ENCODE results near the gene PPAT. TPM values are rescaled to one million over a fixed set of nuclear protein-coding genes. Genes with fewer than 3 reads are reported as not detected.
"Not testable (repeated sequence)": the region's sequence is repeated elsewhere in the genome, so short reads cannot be mapped to it uniquely, and the experiment has no call there.

PPAT gene
- total RNA-seq, 1 donor from 2014 or later = 15.9 TPM

- no peak for TF ChIP-seq CTCF (IDR thresholded peaks at IDR 0.05; ENCODE audit: partially characterized antibody, unreplicated experiment)
- Mint-ChIP-seq H3K27ac (ENCODE audit: unreplicated experiment) (no peak overlapping the region), H3K4me3 (ENCODE audit: unreplicated experiment) (no peak overlapping the region), H3K36me3 (ENCODE audit: unreplicated experiment) (no peaks in the 10 kb centered on the region), H3K9me3 (ENCODE audit: unreplicated experiment) (no peaks in the 10 kb centered on the region), H3K27me3 (ENCODE audit: unreplicated experiment) (no peaks in the 10 kb centered on the region), H3K4me1 (ENCODE audit: low read depth, unreplicated experiment) (peaks cover 4% of the 10 kb centered on the region)
- no peak for DNase-seq
These were observed 62.6 kb downstream of the PPAT start for GRCh38 chr4:56372774-56373173.

DNA sequence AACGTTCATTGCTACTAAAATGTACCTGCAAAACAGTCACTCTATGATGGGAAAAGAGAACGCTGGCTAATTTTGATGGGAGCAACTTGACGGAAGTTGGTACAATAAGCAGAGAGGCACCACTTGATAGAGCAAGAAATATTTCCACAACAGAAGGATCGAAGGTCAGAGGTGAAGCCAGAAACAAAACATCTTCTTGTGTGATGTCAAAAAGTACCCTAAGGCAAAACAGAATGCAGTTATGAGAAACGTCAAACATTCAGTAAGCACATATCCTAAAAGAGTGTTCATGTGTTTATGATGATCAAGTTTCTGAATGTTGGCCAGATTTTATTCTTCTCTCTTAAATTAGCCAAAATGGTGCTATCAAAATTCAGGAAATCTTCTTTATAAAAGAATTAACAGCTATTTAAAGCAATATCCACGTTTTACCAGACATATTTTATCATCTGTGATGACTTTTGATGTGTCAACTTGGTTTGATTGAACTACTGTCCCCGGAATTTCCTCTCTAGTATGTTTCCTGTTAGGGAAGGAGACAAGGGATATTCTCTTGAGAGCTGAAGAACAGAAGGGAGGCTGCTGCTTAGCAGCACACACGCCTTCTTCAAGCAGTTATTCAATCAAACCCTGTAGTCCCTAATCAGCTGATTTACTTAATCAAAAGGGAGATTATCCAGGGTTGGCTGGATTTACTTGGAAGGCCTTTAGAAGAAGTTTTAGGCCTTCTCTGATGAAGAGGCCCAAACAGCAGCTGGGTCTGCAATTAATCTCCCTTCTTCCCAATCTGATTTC lies 63.8 kb downstream of the PPAT start:
- no peaks in the 10 kb centered on the region for H3K36me3 Mint-ChIP-seq (ENCODE audit: unreplicated experiment)
- no peak for DNase-seq

GRCh38 chr4:56370377-56370776 lies 65.0 kb downstream of the PPAT start:
- Mint-ChIP-seq H3K27ac (ENCODE audit: unreplicated experiment) (no peak overlapping the region), H3K9me3 (ENCODE audit: unreplicated experiment) (no peaks in the 10 kb centered on the region), H3K27me3 (ENCODE audit: unreplicated experiment) (no peaks in the 10 kb centered on the region), H3K36me3 (ENCODE audit: unreplicated experiment) (no peaks in the 10 kb centered on the region), H3K4me1 (ENCODE audit: low read depth, unreplicated experiment) (peaks cover 4% of the 10 kb centered on the region), H3K4me3 (ENCODE audit: unreplicated experiment) (no peak overlapping the region)
- no peak for TF ChIP-seq CTCF (IDR thresholded peaks at IDR 0.05; ENCODE audit: partially characterized antibody, unreplicated experiment)
- no peak for DNase-seq

More for the DNA sequence above, 63.8 kb downstream of the PPAT start:
- TF ChIP-seq CTCF (IDR thresholded peaks at IDR 0.05; ENCODE audit: partially characterized antibody, unreplicated experiment) = no peak
- Mint-ChIP-seq H3K9me3 (ENCODE audit: unreplicated experiment) (no peaks in the 10 kb centered on the region), H3K4me1 (ENCODE audit: low read depth, unreplicated experiment) (peaks cover 4% of the 10 kb centered on the region), H3K27me3 (ENCODE audit: unreplicated experiment) (no peaks in the 10 kb centered on the region), H3K4me3 (ENCODE audit: unreplicated experiment) (no peak overlapping the region), H3K27ac (ENCODE audit: unreplicated experiment) (peak overlapping the region; percentile 0)

- not testable (repeated sequence) for H3K4me1 Mint-ChIP-seq (ENCODE audit: low read depth, unreplicated experiment); H3K36me3 Mint-ChIP-seq (ENCODE audit: unreplicated experiment); H3K27me3 Mint-ChIP-seq (ENCODE audit: unreplicated experiment); H3K4me3 Mint-ChIP-seq (ENCODE audit: unreplicated experiment); DNase-seq; H3K27ac Mint-ChIP-seq (ENCODE audit: unreplicated experiment); H3K9me3 Mint-ChIP-seq (ENCODE audit: unreplicated experiment)
These were observed 72.4 kb downstream of the PPAT start for GRCh38 chr4:56362981-56363380.

DNA sequence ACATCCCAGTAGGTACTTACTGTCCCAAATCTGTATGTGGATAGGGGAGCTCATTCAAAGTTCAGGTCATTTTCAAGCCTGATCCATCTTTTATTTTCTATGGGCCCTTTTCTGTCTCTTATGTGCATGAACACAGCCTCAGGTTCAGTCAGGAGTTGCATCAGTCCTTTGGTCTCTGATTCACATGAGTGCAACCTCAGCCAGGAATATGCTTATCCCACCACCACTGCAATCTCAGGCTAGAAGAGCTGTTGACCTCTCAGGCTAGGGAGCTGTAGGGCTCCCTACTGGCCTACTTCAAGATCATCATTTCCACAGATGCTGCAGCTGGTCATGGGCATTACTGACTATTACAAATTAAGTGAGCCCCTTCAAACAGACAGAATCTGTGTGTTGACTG lies 75.3 kb downstream of the PPAT start:
- Mint-ChIP-seq H3K27me3 (ENCODE audit: unreplicated experiment) (peaks cover 2% of the 10 kb centered on the region), H3K4me1 (ENCODE audit: low read depth, unreplicated experiment) (no peaks in the 10 kb centered on the region), H3K27ac (ENCODE audit: unreplicated experiment) (no peak overlapping the region), H3K9me3 (ENCODE audit: unreplicated experiment) (peaks cover 4% of the 10 kb centered on the region), H3K4me3 (ENCODE audit: unreplicated experiment) (no peak overlapping the region), H3K36me3 (ENCODE audit: unreplicated experiment) (peaks cover 5% of the 10 kb centered on the region)
- no peak for TF ChIP-seq CTCF (IDR thresholded peaks at IDR 0.05; ENCODE audit: partially characterized antibody, unreplicated experiment)
- no peak for DNase-seq
